ENCODE data around the gene ANGEL1. TPM values are rescaled to one million over a fixed set of nuclear protein-coding genes. Genes with fewer than 3 reads are reported as not detected.
A peak's percentile ranks its signal among the peaks of the same experiment; 100 is the strongest.

The ANGEL1 gene
- total and polyA plus RNA-seq, 2 experiments from 2014 or later: 5.3 to 31.6 TPM

GRCh38 chr14:76768671-76769500 lies 43.8 kb downstream of the ANGEL1 start:
- Mint-ChIP-seq H3K4me1 (peaks cover 27% of the 10 kb centered on the region), H3K27ac (no peak overlapping the region), H3K4me3 (peak overlapping the region; percentile 47; the same call in 1 of the 3 replicates), H3K27me3 (ENCODE audit: insufficient read depth, low read depth, poor library complexity) (peaks cover 13% of the 10 kb centered on the region), H3K9me3 (0 out of 3 replicates have a peak, but pooled peaks cover 4% of the 10 kb centered on the region), H3K36me3 (ENCODE audit: low read depth) (no peaks in the 10 kb centered on the region)
- 0 out of 2 replicates have a peak overlapping the region, but pooled peaks have one; percentile 52 for H2AFZ ChIP-seq
- no peak for ATAC-seq
- peak overlapping the region; percentile 79 for H3K4me2 ChIP-seq
- H3K27ac ChIP-seq (ENCODE audit: low read depth): no peak overlapping the region
- no peaks in the 10 kb centered on the region for H3K79me2 ChIP-seq (replicated peaks; ENCODE audit: insufficient read depth)
- TF ChIP-seq ZNF462 (CRISPR knock-in tag; IDR thresholded peaks at IDR 0.05) (no peak), POLR2AphosphoS5 (IDR thresholded peaks at IDR 0.05; ENCODE audit: low read depth) (no peak), ZNF331 (CRISPR knock-in tag; IDR thresholded peaks at IDR 0.05; ENCODE audit: low read depth) (no peak), CREB1 (CRISPR knock-in tag; IDR thresholded peaks at IDR 0.05; ENCODE audit: low read depth) (no peak)
- H3K9me2 ChIP-seq (ENCODE audit: insufficient read depth): no peaks in the 10 kb centered on the region
- H3K27me3 ChIP-seq (ENCODE audit: insufficient read depth): peaks cover 15% of the 10 kb centered on the region
- H3K4me3 ChIP-seq: peak overlapping the region; percentile 44; the same call in 1 of the 2 replicates
- DNase-seq (ENCODE audit: low spot score): no peak
- no peaks in the 10 kb centered on the region for H3K36me3 ChIP-seq (ENCODE audit: insufficient read depth)
- no peaks in the 10 kb centered on the region for H4K20me1 ChIP-seq (replicated peaks; ENCODE audit: insufficient read depth)
- H3F3A ChIP-seq (replicated peaks; ENCODE audit: low read depth): no peaks in the 10 kb centered on the region
- H3K4me1 ChIP-seq (ENCODE audit: insufficient read depth): peaks cover 11% of the 10 kb centered on the region
